Common myeloid progenitor, CD34-positive (primary cell): Measurements from ENCODE around the gene KCNMB2.

Source experiments
- CTCF ChIA-PET: fragments of 350-600 bp; sonication (Branson Sonifier 250); formaldehyde crosslinking; loops from one replicate; lab custom pipeline; 2021; ENCODE audit warnings: antibody characterized with exemption; lab: Charles Lee
- POLR2A ChIA-PET: fragments of 350-600 bp; sonication (Branson Sonifier 250); formaldehyde crosslinking; loops from one replicate; lab custom pipeline; 2021; ENCODE audit warnings: antibody characterized with exemption; lab: Charles Lee
- DNase-seq, 3 donors: peaks; one replicate each; pipeline versions ENCODE4 v3.0.0 to v3.0.0-alpha.2; 2013
- H3K27ac ChIP-seq, 2 experiments: 1 replicate in 1 of 2; 2 replicates in 1 of 2; pipeline ENCODE4 v1.7.0; 2013; ENCODE audit warnings: inconsistent platforms in 2 of 2, low read length in 2 of 2, mild to moderate bottlenecking in 2 of 2, low read depth in 1 of 2, moderate library complexity in 1 of 2; ENCODE audit not compliant: severe bottlenecking in 2 of 2, insufficient read depth in 1 of 2, poor library complexity in 1 of 2
- H3K27me3 ChIP-seq, 5 experiments: replicated peaks in 2 of 5; 1 replicate in 3 of 5; 2 replicates in 2 of 5; pipeline versions ENCODE4 v1.6.1 to v1.7.0; 2013; ENCODE audit warnings: low read length in 4 of 5, mild to moderate bottlenecking in 2 of 5, moderate library complexity in 2 of 5, inconsistent platforms in 1 of 5; ENCODE audit not compliant: insufficient read depth in 5 of 5, control insufficient read depth in 4 of 5
- H3K36me3 ChIP-seq, 4 experiments: 1 replicate in 2 of 4; 2 replicates in 2 of 4; pipeline versions ENCODE4 v1.6.1 to v1.7.0; 2013; ENCODE audit warnings: low read length in 3 of 4, control low read depth in 1 of 4, mild to moderate bottlenecking in 1 of 4; ENCODE audit not compliant: control insufficient read depth in 4 of 4, insufficient read depth in 4 of 4
- H3K4me1 ChIP-seq, 4 experiments: 1 replicate in 3 of 4; 2 replicates in 1 of 4; pipeline versions ENCODE4 v1.6.1 to v1.7.1; 2013; ENCODE audit warnings: low read length in 3 of 4, mild to moderate bottlenecking in 3 of 4, control low read depth in 1 of 4, inconsistent platforms in 1 of 4, moderate library complexity in 1 of 4; ENCODE audit not compliant: control insufficient read depth in 4 of 4, insufficient read depth in 4 of 4; ENCODE audit errors: control extremely low read depth in 1 of 4
- H3K4me3 ChIP-seq, 7 experiments: 1 replicate in 4 of 7; 2 replicates in 3 of 7; pipeline versions ENCODE4 v1.5.1 to v1.7.0; 2013; ENCODE audit warnings: mild to moderate bottlenecking in 7 of 7, low read length in 6 of 7, moderate library complexity in 6 of 7, inconsistent platforms in 2 of 7, low read depth in 2 of 7, control low read depth in 1 of 7; ENCODE audit not compliant: insufficient read depth in 4 of 7, control insufficient read depth in 1 of 7; ENCODE audit errors: extremely low read depth in 1 of 7
- H3K9me3 ChIP-seq, 5 experiments: 1 replicate in 4 of 5; 2 replicates in 1 of 5; pipeline versions ENCODE4 v1.6.1 to v1.7.1; 2013; ENCODE audit warnings: low read length in 4 of 5, mild to moderate bottlenecking in 2 of 5, inconsistent platforms in 1 of 5, low read depth in 1 of 5, moderate library complexity in 1 of 5; ENCODE audit not compliant: control insufficient read depth in 4 of 5, insufficient read depth in 2 of 5; ENCODE audit errors: control extremely low read depth in 1 of 5
- WGBS: methylation state at CpG from one replicate; pipeline ENCODE4 v1.1.5; 2013; ENCODE audit not compliant: insufficient coverage; 5-methylcytosine and 5-hydroxymethylcytosine counted together

KCNMB2 gene

GRCh38 chr3:178623666-178624255, 87.5 kb downstream of the KCNMB2 start:
- no peak overlapping the region for H3K4me3 ChIP-seq
- H3K9me3 ChIP-seq: no peaks in the 10 kb centered on the region
- 67% methylated on average over 2 of the region's 3 CpGs for whole genome bisulfite sequencing
- H3K27ac ChIP-seq: no peak overlapping the region
- no peak for DNase-seq
- H3K36me3 ChIP-seq: no peaks in the 10 kb centered on the region
- CTCF ChIA-PET: interaction anchor here (1.2 kb wide), 1 partner anchor 12 kb away, joined by 3 read pairs; no protein-coding TSS in a partner anchor
- no peaks in the 10 kb centered on the region for H3K27me3 ChIP-seq
- H3K4me1 ChIP-seq: no peaks in the 10 kb centered on the region
- POLR2A ChIA-PET: no interaction called here

DNA sequence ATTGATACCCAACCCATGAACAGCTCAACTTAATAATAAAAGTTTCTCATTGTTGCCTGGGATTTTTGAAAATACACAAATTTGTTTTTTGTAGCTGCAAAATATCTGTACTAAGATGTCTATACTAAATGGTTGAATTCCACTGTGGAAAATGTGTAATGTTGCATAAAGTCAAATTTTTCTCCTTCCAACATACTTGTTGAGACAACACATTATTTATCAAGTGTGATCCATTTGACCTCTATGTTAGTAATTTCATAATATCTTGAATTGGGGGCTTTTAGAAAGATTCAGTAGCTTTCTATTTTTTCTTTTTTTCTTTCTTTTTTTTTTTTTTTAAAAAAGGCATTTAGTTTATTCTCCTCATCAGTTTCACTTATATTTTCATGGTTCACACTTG, 88.0 kb downstream of the KCNMB2 start:
- Histone ChIP-seq H3K4me3 (no peak overlapping the region), H3K36me3 (no peaks in the 10 kb centered on the region), H3K9me3 (no peaks in the 10 kb centered on the region), H3K27ac (no peak overlapping the region), H3K27me3 (no peaks in the 10 kb centered on the region), H3K4me1 (no peaks in the 10 kb centered on the region)
- no peak for DNase-seq
- CTCF ChIA-PET: interaction anchor here (1.2 kb wide), 1 partner anchor 12 kb away, joined by 3 read pairs; no protein-coding TSS in a partner anchor
- POLR2A ChIA-PET: no interaction called here

DNA sequence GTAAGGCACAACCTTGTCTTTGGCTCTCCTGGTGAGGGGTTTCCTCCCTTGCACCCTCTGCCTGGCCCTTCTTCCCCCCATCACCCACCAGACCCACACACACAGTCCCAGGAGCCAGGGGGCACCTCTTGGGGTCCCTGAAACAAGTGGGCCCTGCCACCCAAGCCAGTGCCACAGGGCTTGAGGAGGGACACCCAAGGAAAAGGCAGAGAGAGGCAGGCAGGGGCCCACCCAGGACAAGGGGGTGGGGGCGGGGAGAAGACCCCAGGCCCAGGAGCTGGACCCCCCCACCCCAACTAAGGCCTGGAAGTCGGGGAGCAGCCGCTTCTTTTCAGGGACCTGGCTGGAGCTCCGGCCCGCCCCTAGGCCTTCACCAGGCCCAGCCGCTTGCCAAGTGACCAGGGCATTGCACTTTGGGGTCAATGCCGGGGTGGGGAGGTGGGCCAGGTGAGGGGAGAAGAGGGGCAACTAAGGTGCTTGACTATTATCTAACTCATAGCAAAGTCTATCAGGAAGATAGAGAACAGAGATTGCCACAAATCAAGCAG, 88.9 kb downstream of the KCNMB2 start:
- Histone ChIP-seq H3K27ac (no peak overlapping the region), H3K27me3 (no peaks in the 10 kb centered on the region), H3K4me3 (no peak overlapping the region), H3K9me3 (no peaks in the 10 kb centered on the region), H3K36me3 (no peaks in the 10 kb centered on the region), H3K4me1 (no peaks in the 10 kb centered on the region)
- POLR2A ChIA-PET: no interaction called here
- 95% methylated on average over 3 of the region's 7 CpGs for WGBS
- DNase-seq: no peak
- CTCF ChIA-PET: no interaction called here

DNA sequence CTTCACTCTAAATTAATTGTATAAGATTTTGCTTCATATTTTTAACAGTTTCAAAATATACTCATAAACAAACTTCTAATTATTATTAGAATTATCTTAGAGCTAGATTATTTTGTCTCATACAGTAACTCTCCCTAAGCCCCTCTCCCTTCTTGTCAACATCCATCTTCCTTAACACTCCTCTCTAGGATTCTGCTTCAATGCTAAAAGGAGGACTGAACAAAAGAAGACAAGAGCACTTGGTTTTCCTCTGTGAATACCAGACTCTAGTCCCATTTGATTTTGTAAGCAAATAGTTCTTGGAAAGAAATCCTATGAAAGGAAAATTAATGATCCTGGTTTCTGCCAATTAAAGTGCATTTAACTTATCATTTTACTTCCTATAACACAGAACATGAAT, 91.8 kb downstream of the KCNMB2 start:
- Histone ChIP-seq H3K27me3 (no peaks in the 10 kb centered on the region), H3K4me3 (no peak overlapping the region), H3K27ac (no peak overlapping the region), H3K36me3 (no peaks in the 10 kb centered on the region), H3K9me3 (no peaks in the 10 kb centered on the region), H3K4me1 (no peaks in the 10 kb centered on the region)
- no peak for DNase-seq
- ChIA-PET POLR2A (no interaction called here), CTCF (no interaction called here)

- ChIA-PET CTCF (no interaction called here), POLR2A (no interaction called here)
- Histone ChIP-seq H3K4me3 (no peak overlapping the region), H3K27me3 (no peaks in the 10 kb centered on the region), H3K36me3 (no peaks in the 10 kb centered on the region), H3K27ac (no peak overlapping the region), H3K9me3 (peaks cover 0 to 4% (median 0%) of the 10 kb centered on the region in 5 experiments), H3K4me1 (no peaks in the 10 kb centered on the region)
- DNase-seq: no peak
- WGBS: 100% methylated on average over 2 of the region's 2 CpGs
Observed at GRCh38 chr3:178629430-178630178, 93.4 kb downstream of the KCNMB2 start.

GRCh38 chr3:178631950-178632349, 95.7 kb downstream of the KCNMB2 start:
- POLR2A ChIA-PET: no interaction called here
- H3K36me3 ChIP-seq: no peaks in the 10 kb centered on the region
- CTCF ChIA-PET: no interaction called here
- no peaks in the 10 kb centered on the region for H3K27me3 ChIP-seq
- peaks cover 0 to 4% (median 0%) of the 10 kb centered on the region in 5 experiments for H3K9me3 ChIP-seq
- no peak for DNase-seq
- WGBS: 100% methylated on average over 1 of the region's 1 CpG
- no peak overlapping the region for H3K27ac ChIP-seq
- no peaks in the 10 kb centered on the region for H3K4me1 ChIP-seq
- no peak overlapping the region for H3K4me3 ChIP-seq

DNA sequence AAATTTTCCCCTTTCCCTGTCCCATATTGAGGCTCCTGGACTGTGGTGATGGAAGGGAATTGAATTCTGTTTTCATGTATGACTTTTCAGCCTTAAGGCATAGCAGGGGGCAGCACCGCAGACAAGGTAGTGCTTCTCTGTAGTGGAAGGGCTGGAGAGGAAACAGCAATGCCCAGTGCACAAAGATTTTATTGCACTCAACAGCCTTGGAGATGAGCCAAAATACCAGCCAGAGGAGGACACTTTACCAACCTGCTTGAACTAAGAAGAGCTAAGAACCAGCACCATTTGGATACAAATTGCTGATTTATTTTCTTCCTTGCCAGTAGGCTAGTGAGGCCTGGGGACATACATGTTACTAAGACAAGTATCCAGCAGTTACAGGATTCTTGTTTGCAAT, 98.7 kb downstream of the KCNMB2 start:
- Histone ChIP-seq H3K4me3 (no peak overlapping the region), H3K36me3 (no peaks in the 10 kb centered on the region), H3K27me3 (no peaks in the 10 kb centered on the region), H3K27ac (no peak overlapping the region), H3K9me3 (peaks cover 0 to 4% (median 0%) of the 10 kb centered on the region in 5 experiments), H3K4me1 (no peaks in the 10 kb centered on the region)
- ChIA-PET POLR2A (no interaction called here), CTCF (no interaction called here)
- no CpG with 5 or more reads among the region's 1 CpG for WGBS
- no peak for DNase-seq
